HUES48 (cell line): ENCODE measurements around the gene CHRM2.
"Not testable (repeated sequence)": the region's sequence is repeated elsewhere in the genome, so short reads cannot be mapped to it uniquely, and the experiment has no call there.

ENCODE experiments used
- H3K27ac ChIP-seq: one replicate; pipeline ENCODE4 v1.7.0; 2013; ENCODE audit warnings: low read depth, low read length, inconsistent platforms
- H3K27me3 ChIP-seq: 2 replicates; pipeline ENCODE4 v1.6.1; 2013; ENCODE audit warnings: mild to moderate bottlenecking, low read length; ENCODE audit not compliant: control insufficient read depth, insufficient read depth
- H3K36me3 ChIP-seq: 2 replicates; pipeline ENCODE4 v1.6.1; 2013; ENCODE audit warnings: low read length; ENCODE audit not compliant: control insufficient read depth, insufficient read depth
- H3K4me1 ChIP-seq: 2 replicates; pipeline ENCODE4 v1.6.1; 2013; ENCODE audit warnings: mild to moderate bottlenecking, low read length; ENCODE audit not compliant: control insufficient read depth, insufficient read depth
- H3K4me3 ChIP-seq: 2 replicates; pipeline ENCODE4 v1.5.1; 2013; ENCODE audit warnings: mild to moderate bottlenecking, low read depth, low read length
- H3K9ac ChIP-seq: 2 replicates; pipeline ENCODE4 v1.6.1; 2013; ENCODE audit warnings: mild to moderate bottlenecking, low read depth, low read length, moderate library complexity
- H3K9me3 ChIP-seq: 2 replicates; pipeline ENCODE4 v1.6.1; 2013; ENCODE audit warnings: low read length; ENCODE audit not compliant: control insufficient read depth, insufficient read depth

The CHRM2 gene

GRCh38 chr7:136868496-136869000 is at the start of gene CHRM2:
Gene CHRM2, plus strand, starts transcription at chr7:136868652. Its CDS starts 146,214 bp downstream, at chr7:137014866.
- Histone ChIP-seq H3K27me3 (peaks cover 73% of the 10 kb centered on the region), H3K27ac (no peak within 1 kb of the TSS), H3K9ac (no peak within 1 kb of the TSS), H3K4me3 (peak within 1 kb of the TSS; percentile 60), H3K36me3 (no peaks in the 10 kb centered on the region), H3K4me1 (peaks cover 27% of the 10 kb centered on the region), H3K9me3 (no peaks in the 10 kb centered on the region)

DNA sequence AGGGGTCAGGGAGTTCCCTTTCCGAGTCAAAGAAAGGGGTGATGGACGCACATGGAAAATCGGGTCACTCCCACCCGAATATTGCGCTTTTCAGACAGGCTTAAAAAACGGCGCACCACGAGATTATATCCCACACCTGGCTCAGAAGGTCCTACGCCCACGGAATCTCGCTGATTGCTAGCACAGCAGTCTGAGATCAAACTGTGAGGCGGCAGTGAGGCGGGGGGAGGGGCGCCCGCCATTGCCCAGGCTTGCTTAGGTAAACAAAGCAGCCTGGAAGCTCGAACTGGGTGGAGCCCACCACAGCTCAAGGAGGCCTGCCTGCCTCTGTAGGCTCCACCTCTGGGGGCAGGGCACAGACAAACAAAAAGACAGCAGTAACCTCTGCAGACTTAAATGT is 37.1 kb upstream of the CHRM2 start:
- not testable (repeated sequence) for H3K27me3 ChIP-seq, H3K27ac ChIP-seq, H3K36me3 ChIP-seq, H3K4me1 ChIP-seq, H3K9me3 ChIP-seq, H3K9ac ChIP-seq
- peak overlapping the region; percentile 40; the same call in 1 of the 2 replicates for H3K4me3 ChIP-seq

DNA sequence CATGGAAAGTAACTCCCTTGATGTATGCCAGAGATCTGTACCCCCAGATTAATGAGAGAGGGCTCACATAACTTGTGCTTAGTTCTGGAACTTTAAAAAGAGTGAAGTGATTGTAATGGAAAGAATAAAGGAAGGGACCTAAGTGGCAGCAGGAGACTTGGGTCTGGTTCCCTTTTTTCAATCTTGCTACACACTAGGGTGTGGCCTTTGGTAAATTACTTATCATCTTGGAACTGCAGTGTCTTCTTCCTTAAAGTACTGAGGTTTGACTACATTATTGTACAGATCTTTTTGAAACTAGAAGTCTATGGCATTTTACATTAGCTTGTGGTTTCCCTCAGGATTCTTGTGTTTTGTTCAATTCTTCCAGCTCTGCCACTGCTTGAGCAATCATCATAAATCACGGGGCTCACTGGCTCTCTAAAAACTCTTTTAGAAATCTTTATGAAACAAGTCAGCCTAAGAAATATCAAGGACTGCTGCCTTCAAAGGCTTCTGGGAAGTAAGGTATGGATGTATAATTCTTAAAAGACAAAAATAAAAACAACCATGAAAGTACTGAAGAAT is 22.5 kb upstream of the CHRM2 start:
- H3K9me3 ChIP-seq = no peaks in the 10 kb centered on the region
- H3K27me3 ChIP-seq = no peaks in the 10 kb centered on the region
- H3K36me3 ChIP-seq = no peaks in the 10 kb centered on the region
- no peaks in the 10 kb centered on the region for H3K4me1 ChIP-seq
- no peak overlapping the region for H3K27ac ChIP-seq
- no peak overlapping the region for H3K9ac ChIP-seq
- no peak overlapping the region for H3K4me3 ChIP-seq

GRCh38 chr7:136847858-136848257 is 20.6 kb upstream of the CHRM2 start:
- no peak overlapping the region for H3K27ac ChIP-seq
- no peaks in the 10 kb centered on the region for H3K4me1 ChIP-seq

GRCh38 chr7:136853654-136854053 is 14.8 kb upstream of the CHRM2 start:
- no peaks in the 10 kb centered on the region for H3K36me3 ChIP-seq
- no peaks in the 10 kb centered on the region for H3K4me1 ChIP-seq
- H3K27ac ChIP-seq = no peak overlapping the region
- H3K9ac ChIP-seq = no peak overlapping the region
- H3K4me3 ChIP-seq = no peak overlapping the region
- H3K27me3 ChIP-seq = no peaks in the 10 kb centered on the region
- no peaks in the 10 kb centered on the region for H3K9me3 ChIP-seq

More at GRCh38 chr7:136847858-136848257, 20.6 kb upstream of the CHRM2 start:
- H3K27me3 ChIP-seq = no peaks in the 10 kb centered on the region
- H3K9me3 ChIP-seq = no peaks in the 10 kb centered on the region
- no peaks in the 10 kb centered on the region for H3K36me3 ChIP-seq
- H3K4me3 ChIP-seq = no peak overlapping the region
- H3K9ac ChIP-seq = no peak overlapping the region

DNA sequence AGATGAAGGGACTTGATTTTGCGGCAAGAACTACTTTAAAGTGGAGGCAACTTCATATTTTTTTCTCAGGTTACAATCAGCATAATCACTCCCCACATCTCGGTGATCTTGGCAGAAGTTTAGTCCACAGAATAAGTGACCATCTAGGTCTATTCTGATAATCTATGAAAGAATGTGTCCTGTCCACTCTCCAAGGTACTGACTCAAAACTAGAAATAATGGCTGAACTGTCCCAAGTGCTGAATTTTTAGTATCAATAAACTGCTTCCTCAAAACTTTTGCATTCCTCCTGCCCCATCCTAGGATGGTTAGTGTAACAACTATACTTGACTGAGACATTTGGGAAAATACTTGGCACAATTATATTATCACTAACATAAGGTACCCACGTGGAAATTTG is 10.9 kb upstream of the CHRM2 start:
- no peak overlapping the region for H3K27ac ChIP-seq
- H3K9me3 ChIP-seq = no peaks in the 10 kb centered on the region
- no peaks in the 10 kb centered on the region for H3K4me1 ChIP-seq
- no peaks in the 10 kb centered on the region for H3K36me3 ChIP-seq
- H3K9ac ChIP-seq = no peak overlapping the region
- H3K4me3 ChIP-seq = no peak overlapping the region
- H3K27me3 ChIP-seq = no peaks in the 10 kb centered on the region; the same call in 1 of the 2 replicates

DNA sequence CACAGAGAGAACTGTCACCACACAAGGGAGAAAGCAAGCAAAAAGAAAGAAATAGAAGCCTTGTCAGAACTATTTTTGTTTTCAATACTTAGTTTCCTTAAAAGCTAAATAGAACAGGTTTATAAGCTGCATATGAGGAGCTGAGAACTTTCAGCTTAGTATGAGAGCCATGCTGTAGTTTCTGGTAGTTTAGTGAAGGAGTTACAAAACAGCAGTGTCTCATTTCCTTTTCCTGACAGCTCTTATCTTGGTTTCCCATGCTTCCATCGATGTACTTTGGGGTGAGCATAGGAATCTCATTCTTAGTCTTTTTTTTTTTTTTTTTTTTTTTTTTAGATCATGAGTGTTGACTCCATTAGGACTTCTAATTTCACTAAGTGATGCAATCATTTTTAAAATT is 8.6 kb upstream of the CHRM2 start:
- Histone ChIP-seq H3K36me3 (no peaks in the 10 kb centered on the region), H3K4me1 (peaks cover 6% of the 10 kb centered on the region; the same call in 1 of the 2 replicates), H3K9me3 (no peaks in the 10 kb centered on the region), H3K4me3 (no peak overlapping the region), H3K27me3 (no peaks in the 10 kb centered on the region; the same call in none of the 2 replicates), H3K27ac (no peak overlapping the region), H3K9ac (no peak overlapping the region)

DNA sequence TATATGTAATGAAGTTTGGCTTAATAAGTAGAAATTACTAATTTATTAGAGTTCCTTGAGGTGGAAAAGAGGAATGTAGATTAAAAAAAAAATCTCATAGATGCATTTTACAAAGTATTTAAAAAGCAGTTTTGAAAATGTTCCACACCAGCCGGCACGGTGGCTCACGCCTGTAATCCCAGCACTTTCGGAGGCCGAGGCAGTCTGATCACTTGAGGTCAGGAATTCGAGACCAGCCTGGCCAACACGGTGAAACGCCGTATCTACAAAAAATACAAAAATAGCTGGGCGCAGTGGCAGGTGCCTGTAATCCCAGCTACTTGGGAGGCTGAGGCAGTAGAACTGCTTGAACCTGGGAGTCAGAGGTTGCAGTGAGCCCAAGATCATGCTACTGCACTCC is 3.2 kb upstream of the CHRM2 start:
- no peaks in the 10 kb centered on the region for H3K36me3 ChIP-seq
- peaks cover 40% of the 10 kb centered on the region for H3K27me3 ChIP-seq
- peaks cover 15% of the 10 kb centered on the region for H3K4me1 ChIP-seq
- H3K27ac ChIP-seq = no peak overlapping the region
- no peaks in the 10 kb centered on the region for H3K9me3 ChIP-seq
- H3K9ac ChIP-seq = no peak overlapping the region
- H3K4me3 ChIP-seq = no peak overlapping the region

- peaks cover 45% of the 10 kb centered on the region for H3K27me3 ChIP-seq
- no peaks in the 10 kb centered on the region for H3K36me3 ChIP-seq
- no peak overlapping the region for H3K9ac ChIP-seq
- no peak overlapping the region for H3K4me3 ChIP-seq
- H3K9me3 ChIP-seq = no peaks in the 10 kb centered on the region
- peaks cover 20% of the 10 kb centered on the region for H3K4me1 ChIP-seq
- H3K27ac ChIP-seq = no peak overlapping the region
Measured at GRCh38 chr7:136865777-136866176, 2.7 kb upstream of the CHRM2 start.

- Histone ChIP-seq H3K4me3 (peak overlapping the region; percentile 60), H3K9ac (no peak overlapping the region), H3K27me3 (peaks cover 80% of the 10 kb centered on the region), H3K4me1 (peaks cover 28% of the 10 kb centered on the region), H3K9me3 (no peaks in the 10 kb centered on the region), H3K27ac (no peak overlapping the region), H3K36me3 (no peaks in the 10 kb centered on the region)
Measured at GRCh38 chr7:136869001-136869961, 829 bp downstream of the CHRM2 start.
